ENCODE measurements around the gene CLCN7.

- TF ChIP-seq POLR2A (IDR thresholded peaks at IDR 0.05) (no peak), CTCF (IDR thresholded peaks at IDR 0.05) (no peak)
Measured at GRCh38 chr16:1412847-1413246, 62.0 kb downstream of the CLCN7 start.

All from prostate gland (tissue), 2 donors.